Gastrocnemius medialis (tissue), 4 donors: ENCODE data around the gene CYP39A1. TPM values are rescaled to one million over a fixed set of nuclear protein-coding genes. Genes with fewer than 3 reads are reported as not detected.

Experiments used
- ATAC-seq, 2 donors: fragments of 150-250 bp; one replicate each; pipeline ENCODE4 v1.9.1; 2016
- DNase-seq, 2 donors: peaks; one replicate each; pipeline ENCODE4 v3.0.0-alpha.2; 2019
- H3K27ac ChIP-seq, 4 donors: fragments of 200-600 bp; sonication (generic); 1 replicate in 1 of 4; 2 replicates in 3 of 4; pipeline ENCODE4 v1.5.1; 2016 to 2018; ENCODE audit warnings: mild to moderate bottlenecking in 2 of 4, moderate library complexity in 1 of 4
- H3K27me3 ChIP-seq, 3 donors: fragments of 200-600 bp; sonication (generic) in 2 of 3; 1 replicate in 1 of 3; 2 replicates in 2 of 3; pipeline versions ENCODE4 v1.5.1 to v1.6.0; 2016 to 2019; ENCODE audit warnings: mild to moderate bottlenecking in 1 of 3, moderate library complexity in 1 of 3
- H3K36me3 ChIP-seq, 2 donors: fragments of 200-600 bp; sonication (generic) in 1 of 2; one replicate each; pipeline ENCODE4 v1.5.1; 2017 to 2018
- H3K4me1 ChIP-seq, 2 donors: fragments of 200-600 bp; sonication (generic) in 1 of 2; one replicate each; pipeline ENCODE4 v1.5.1; 2016 to 2017; ENCODE audit warnings: mild to moderate bottlenecking in 2 of 2
- H3K4me3 ChIP-seq, 4 donors: fragments of 200-600 bp; sonication (generic) in 3 of 4; 1 replicate in 1 of 4; 2 replicates in 3 of 4; pipeline ENCODE4 v1.5.1; 2016 to 2019; ENCODE audit warnings: mild to moderate bottlenecking in 2 of 4
- H3K9me3 ChIP-seq, 3 donors: fragments of 200-600 bp; sonication (generic) in 2 of 3; 1 replicate in 1 of 3; 2 replicates in 2 of 3; pipeline ENCODE4 v1.5.1; 2016 to 2019
- CTCF ChIP-seq, 5 experiments: fragments of 450-650 bp in 3 of 5; fragments of 200-600 bp in 2 of 5; sonication (generic) in 2 of 5; IDR thresholded peaks in 4 of 5; conservative IDR thresholded peaks in 1 of 5; 1 replicate in 4 of 5; 2 replicates in 1 of 5; pipeline ENCODE4 v1.5.1; 2016 to 2019; ENCODE audit warnings: antibody characterized with exemption in 5 of 5, mild to moderate bottlenecking in 3 of 5, moderate library complexity in 3 of 5
- POLR2A ChIP-seq, 2 donors: fragments of 450-650 bp; IDR thresholded peaks; one replicate each; pipeline ENCODE4 v1.6.1; 2017; ENCODE audit warnings: antibody characterized with exemption in 2 of 2, mild to moderate bottlenecking in 2 of 2, moderate library complexity in 2 of 2
- in situ Hi-C, 4 donors: fragments of 200-750 bp; cut with MboI; loops; one replicate each; pipeline versions ENCODE4 v1.15.0 to v1.8.0; 2017; ENCODE audit warnings: low sequenced_read_pairs in 4 of 4
- intact Hi-C: fragments of 100-400 bp; cut with DNase I; formaldehyde crosslinking; loops from one replicate; pipeline ENCODE4 v1.15.1; 2023; ENCODE audit warnings: low total_unique reads
- total RNA-seq, 4 donors: library from RNA; depleted of rRNA; stranded (reverse); fragments of >200 nt; gene quantifications; one replicate each; pipeline versions ENCODE4 v1.1.0 to v1.2.3, GENCODE V29; 2016

Gene CYP39A1
- total RNA-seq, 4 donors from 2014 or later = 0.24 to 3.8 (median 1.0) TPM

DNA sequence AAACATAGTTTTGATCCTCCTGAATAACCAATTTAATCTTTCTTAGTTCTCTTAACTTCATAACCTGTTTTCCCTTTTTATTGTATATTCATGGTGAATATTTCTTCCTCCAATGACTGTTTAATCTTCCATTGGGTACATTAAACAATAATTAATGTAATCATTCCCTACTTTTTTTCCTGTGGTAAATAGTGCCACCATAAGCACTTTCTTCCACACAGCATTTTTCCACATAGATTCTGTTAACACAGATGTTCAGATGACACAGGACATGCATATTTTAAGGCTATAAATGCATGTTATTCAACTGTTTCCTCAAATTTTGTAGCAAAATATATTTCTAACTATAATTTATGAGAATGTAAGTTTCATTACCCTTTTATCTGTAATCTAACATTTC lies 61.9 kb downstream of the CYP39A1 start:
- H3K36me3 ChIP-seq = no peaks in the 10 kb centered on the region
- no peaks in the 10 kb centered on the region for H3K9me3 ChIP-seq
- intact Hi-C loops = no loop called here
- no peak overlapping the region for H3K27ac ChIP-seq
- DNase-seq (no peak), ATAC-seq (no peak)
- in situ Hi-C loops = no loop called here
- peaks cover 0 to 7% of the 10 kb centered on the region in 2 donors for H3K4me1 ChIP-seq
- H3K27me3 ChIP-seq = no peaks in the 10 kb centered on the region
- TF ChIP-seq CTCF (IDR thresholded peaks at IDR 0.05 in 4 of 5, conservative IDR thresholded peaks at IDR 0.05 in 1 of 5) (no peak), POLR2A (IDR thresholded peaks at IDR 0.05) (no peak)
- H3K4me3 ChIP-seq = no peak overlapping the region

- H3K36me3 ChIP-seq = no peaks in the 10 kb centered on the region
- ATAC-seq (no peak), DNase-seq (no peak)
- H3K4me3 ChIP-seq = no peak overlapping the region
- TF ChIP-seq POLR2A (IDR thresholded peaks at IDR 0.05) (no peak), CTCF (IDR thresholded peaks at IDR 0.05 in 4 of 5, conservative IDR thresholded peaks at IDR 0.05 in 1 of 5) (no peak)
- H3K4me1 ChIP-seq = peaks cover 23 to 24% of the 10 kb centered on the region in 2 donors
- H3K9me3 ChIP-seq = no peaks in the 10 kb centered on the region
- H3K27ac ChIP-seq = no peak overlapping the region
- in situ Hi-C loops = no loop called here
- intact Hi-C loops = no loop called here
- no peaks in the 10 kb centered on the region for H3K27me3 ChIP-seq
Measured at GRCh38 chr6:46586906-46587305, 65.7 kb downstream of the CYP39A1 start.

DNA sequence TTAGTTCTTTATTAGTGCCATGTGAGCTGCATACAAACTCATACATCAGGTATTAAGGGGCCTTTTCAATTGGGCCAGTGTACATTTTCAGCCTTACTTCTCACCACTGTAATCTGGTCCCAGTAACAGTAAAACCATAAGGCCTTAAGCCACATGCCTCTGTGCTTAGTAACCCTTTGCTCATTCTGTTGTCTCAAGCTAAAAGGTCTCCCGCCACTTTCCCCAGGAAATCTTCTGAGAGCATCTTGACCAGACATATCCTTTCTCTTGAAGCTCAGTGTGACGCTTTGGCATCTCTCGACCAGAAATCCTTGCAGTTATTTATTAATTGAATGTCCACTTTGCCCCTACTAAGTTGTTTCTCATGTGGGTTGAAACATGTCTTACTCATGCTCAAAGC lies 68.0 kb downstream of the CYP39A1 start:
- no peaks in the 10 kb centered on the region for H3K27me3 ChIP-seq
- intact Hi-C loops (no loop called here), in situ Hi-C loops (no loop called here)
- no peak overlapping the region for H3K27ac ChIP-seq
- TF ChIP-seq POLR2A (IDR thresholded peaks at IDR 0.05) = no peak
- TF ChIP-seq CTCF (IDR thresholded peaks at IDR 0.05 in 4 of 5, conservative IDR thresholded peaks at IDR 0.05 in 1 of 5) = no peak
- no peak for ATAC-seq
- no peak overlapping the region for H3K4me3 ChIP-seq
- no peaks in the 10 kb centered on the region for H3K9me3 ChIP-seq
- H3K36me3 ChIP-seq = no peaks in the 10 kb centered on the region
- H3K4me1 ChIP-seq = peaks cover 23 to 24% of the 10 kb centered on the region in 2 donors
- DNase-seq = no peak

DNA sequence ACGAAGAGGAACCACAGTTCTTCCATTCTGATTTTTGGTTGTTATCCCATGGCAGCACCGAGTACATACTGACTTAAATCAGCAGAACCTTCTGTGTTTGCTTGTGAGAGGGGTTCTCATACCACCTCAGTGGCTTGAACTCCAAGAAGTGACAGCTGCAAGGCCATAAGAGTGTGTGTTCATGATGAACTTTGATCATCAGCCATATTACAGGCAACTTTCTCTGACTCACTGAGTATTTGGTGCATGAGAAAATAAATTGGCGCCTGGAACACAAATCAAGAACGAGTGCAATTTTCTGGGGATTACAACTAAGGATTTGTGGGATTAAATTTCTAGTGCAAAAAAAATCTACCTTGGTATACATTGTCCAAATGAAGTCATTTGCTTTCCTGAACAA lies 68.9 kb downstream of the CYP39A1 start:
- H3K9me3 ChIP-seq = no peaks in the 10 kb centered on the region
- DNase-seq (no peak), ATAC-seq (peak; percentile 23 to 44)
- peak overlapping the region in 1 of 4 donors; percentile 30 for H3K27ac ChIP-seq
- no peaks in the 10 kb centered on the region for H3K36me3 ChIP-seq
- peaks cover 23 to 24% of the 10 kb centered on the region in 2 donors for H3K4me1 ChIP-seq
- H3K4me3 ChIP-seq = no peak overlapping the region
- TF ChIP-seq CTCF (IDR thresholded peaks at IDR 0.05 in 4 of 5, conservative IDR thresholded peaks at IDR 0.05 in 1 of 5) = no peak
- TF ChIP-seq POLR2A (IDR thresholded peaks at IDR 0.05) = no peak
- in situ Hi-C loops (no loop called here), intact Hi-C loops (no loop called here)
- no peaks in the 10 kb centered on the region for H3K27me3 ChIP-seq

GRCh38 chr6:46583081-46583480 lies 69.5 kb downstream of the CYP39A1 start:
- peaks cover 23 to 24% of the 10 kb centered on the region in 2 donors for H3K4me1 ChIP-seq
- H3K4me3 ChIP-seq = no peak overlapping the region
- no peaks in the 10 kb centered on the region for H3K36me3 ChIP-seq
- peak overlapping the region in 1 of 4 donors; percentile 30 for H3K27ac ChIP-seq
- no peaks in the 10 kb centered on the region for H3K27me3 ChIP-seq
- ATAC-seq (peak in 1 of 2 donors; percentile 24), DNase-seq (no peak)
- intact Hi-C loops (no loop called here), in situ Hi-C loops (no loop called here)
- no peaks in the 10 kb centered on the region for H3K9me3 ChIP-seq
- no peak for TF ChIP-seq POLR2A (IDR thresholded peaks at IDR 0.05)
- TF ChIP-seq CTCF (IDR thresholded peaks at IDR 0.05 in 4 of 5, conservative IDR thresholded peaks at IDR 0.05 in 1 of 5) = no peak
